SU-DHL-6 (cell line): Measurements from ENCODE around the gene CALN1.

ENCODE experiments used
- H2AFZ ChIP-seq: fragments of 200-600 bp; sonication (generic); 2 replicates; pipeline ENCODE4 v1.6.1; 2014; ENCODE audit warnings: low read depth, mild to moderate bottlenecking, moderate library complexity, mixed read lengths, antibody characterized with exemption, low read length; ENCODE audit not compliant: severe bottlenecking
- H3F3A ChIP-seq: fragments of 200-600 bp; shearing (Covaris generic); 2 replicates; pipeline ENCODE4 v1.6.0; 2016; ENCODE audit warnings: antibody characterized with exemption, mild to moderate bottlenecking; ENCODE audit not compliant: insufficient read depth
- H3K27ac ChIP-seq: fragments of 200-600 bp; sonication (generic); 2 replicates; pipeline ENCODE4 v1.5.1; 2016; ENCODE audit warnings: low read depth, mild to moderate bottlenecking, low read length, moderate library complexity, mixed read lengths
- H3K27me3 ChIP-seq: fragments of 200-600 bp; sonication (generic), shearing (Covaris generic); 2 replicates; pipeline ENCODE4 v1.6.0; 2014; ENCODE audit warnings: mild to moderate bottlenecking, low read length
- H3K36me3 ChIP-seq: fragments of 200-600 bp; sonication (generic); 2 replicates; pipeline ENCODE4 v1.6.1; 2014; ENCODE audit warnings: mild to moderate bottlenecking, low read length, mixed read lengths
- H3K4me2 ChIP-seq: fragments of 300-600, 200-600 bp; shearing (Covaris generic), sonication (generic); 2 replicates; pipeline ENCODE4 v1.6.0; 2014; ENCODE audit warnings: low read length, low read depth, mild to moderate bottlenecking; ENCODE audit not compliant: poor library complexity, severe bottlenecking
- H3K4me3 ChIP-seq: fragments of 200-600 bp; sonication (generic); 2 replicates; pipeline ENCODE4 v1.5.1; 2014; ENCODE audit warnings: antibody characterized with exemption, low read length, mild to moderate bottlenecking, mixed read lengths; ENCODE audit not compliant: insufficient read depth, poor library complexity, severe bottlenecking
- H3K79me2 ChIP-seq: fragments of 200-600 bp; sonication (generic); 2 replicates; pipeline ENCODE4 v1.6.1; 2014; ENCODE audit warnings: mild to moderate bottlenecking, low read length, moderate library complexity; ENCODE audit not compliant: insufficient read depth
- H3K9ac ChIP-seq: fragments of 200-600 bp; sonication (generic); 2 replicates; pipeline ENCODE4 v1.7.0; 2014; ENCODE audit warnings: mild to moderate bottlenecking, low read length
- H3K9me2 ChIP-seq: fragments of 200-600 bp; sonication (generic); replicated peaks from 2 replicates; pipeline ENCODE4 v1.6.1; 2014; ENCODE audit warnings: low read length; ENCODE audit not compliant: insufficient read depth
- H3K9me3 ChIP-seq: fragments of 200-600 bp; sonication (generic); 2 replicates; pipeline ENCODE4 v1.6.1; 2014; ENCODE audit warnings: low read length, mixed read lengths; ENCODE audit not compliant: insufficient read depth
- H4K20me1 ChIP-seq: fragments of 200-600 bp; sonication (generic); 2 replicates; pipeline ENCODE4 v1.6.1; 2014; ENCODE audit warnings: low read depth, mild to moderate bottlenecking, antibody characterized with exemption, low read length, moderate library complexity, mixed read lengths
- EZH2phosphoT487 ChIP-seq: fragments of 200-600 bp; sonication (generic), shearing (Covaris generic); conservative IDR thresholded peaks from 2 replicates; pipeline ENCODE4 v1.6.1; 2018; ENCODE audit warnings: mild to moderate bottlenecking, antibody characterized with exemption, low read length, moderate library complexity, mixed read lengths
- TF ChIP-seq, protein P1 (sequence below): fragments of 200-600 bp; sonication (generic); IDR thresholded peaks from one replicate; pipeline ENCODE4 v1.5.1; 2017; ENCODE audit warnings: antibody characterized with exemption, mild to moderate bottlenecking, low read length, moderate library complexity; ENCODE audit not compliant: insufficient read depth, poor library complexity, severe bottlenecking

Gene CALN1

DNA sequence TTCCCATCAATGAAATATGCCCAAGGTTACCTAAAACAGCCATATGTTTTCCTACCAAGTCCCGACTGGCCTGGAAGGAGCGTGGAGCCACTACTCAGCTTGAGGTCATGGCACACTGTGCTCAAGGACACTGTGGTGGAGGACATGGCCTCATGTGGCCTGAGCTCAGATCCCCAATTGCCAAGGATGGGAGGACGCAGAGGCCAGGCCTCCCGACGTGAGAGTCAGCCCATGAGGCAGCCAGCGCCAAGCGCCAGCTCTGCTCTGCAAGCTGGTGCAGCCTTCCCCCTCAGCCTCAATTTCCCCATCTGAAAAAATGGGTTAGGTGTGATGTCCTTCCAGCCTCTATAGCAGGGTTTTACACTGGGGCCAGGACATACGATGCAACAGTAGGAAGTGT is 302.6 kb downstream of the CALN1 start:
- Histone ChIP-seq H3K27me3 (no peaks in the 10 kb centered on the region), H4K20me1 (no peaks in the 10 kb centered on the region), H3F3A (no peaks in the 10 kb centered on the region), H3K9me3 (no peaks in the 10 kb centered on the region), H3K4me2 (no peak overlapping the region), H3K79me2 (no peaks in the 10 kb centered on the region), H3K9ac (no peak overlapping the region), H3K4me3 (no peak overlapping the region), H3K27ac (no peak overlapping the region), H3K36me3 (no peaks in the 10 kb centered on the region), H2AFZ (no peak overlapping the region), H3K9me2 (no peaks in the 10 kb centered on the region)
- TF ChIP-seq, protein P1, sequence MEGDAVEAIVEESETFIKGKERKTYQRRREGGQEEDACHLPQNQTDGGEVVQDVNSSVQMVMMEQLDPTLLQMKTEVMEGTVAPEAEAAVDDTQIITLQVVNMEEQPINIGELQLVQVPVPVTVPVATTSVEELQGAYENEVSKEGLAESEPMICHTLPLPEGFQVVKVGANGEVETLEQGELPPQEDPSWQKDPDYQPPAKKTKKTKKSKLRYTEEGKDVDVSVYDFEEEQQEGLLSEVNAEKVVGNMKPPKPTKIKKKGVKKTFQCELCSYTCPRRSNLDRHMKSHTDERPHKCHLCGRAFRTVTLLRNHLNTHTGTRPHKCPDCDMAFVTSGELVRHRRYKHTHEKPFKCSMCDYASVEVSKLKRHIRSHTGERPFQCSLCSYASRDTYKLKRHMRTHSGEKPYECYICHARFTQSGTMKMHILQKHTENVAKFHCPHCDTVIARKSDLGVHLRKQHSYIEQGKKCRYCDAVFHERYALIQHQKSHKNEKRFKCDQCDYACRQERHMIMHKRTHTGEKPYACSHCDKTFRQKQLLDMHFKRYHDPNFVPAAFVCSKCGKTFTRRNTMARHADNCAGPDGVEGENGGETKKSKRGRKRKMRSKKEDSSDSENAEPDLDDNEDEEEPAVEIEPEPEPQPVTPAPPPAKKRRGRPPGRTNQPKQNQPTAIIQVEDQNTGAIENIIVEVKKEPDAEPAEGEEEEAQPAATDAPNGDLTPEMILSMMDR: no peak
- no peak for TF ChIP-seq EZH2phosphoT487

DNA sequence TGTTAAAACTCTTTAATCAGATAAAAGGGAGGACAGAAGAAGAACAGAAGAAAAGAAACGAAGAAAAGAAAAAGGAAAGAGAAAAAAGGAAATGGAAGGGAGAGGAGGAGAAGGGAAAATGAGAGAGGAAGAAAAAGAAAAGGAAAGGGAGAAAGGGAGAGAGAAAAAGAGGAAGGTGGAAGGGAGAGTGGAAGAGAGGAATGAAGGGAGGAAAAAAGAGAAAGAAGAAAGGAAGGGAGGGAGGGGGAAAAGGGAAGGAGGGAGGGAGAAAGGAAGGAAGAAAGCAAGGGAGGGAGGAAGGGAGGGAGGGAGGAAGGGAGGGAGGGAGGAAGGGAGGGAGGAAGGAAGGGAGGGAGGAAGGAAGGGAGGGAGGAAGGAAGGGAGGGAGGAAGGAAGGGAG is 305.7 kb downstream of the CALN1 start:
- Histone ChIP-seq H3K9ac (no peak overlapping the region), H3K9me2 (no peaks in the 10 kb centered on the region), H3K4me3 (no peak overlapping the region), H3K27ac (no peak overlapping the region), H3K79me2 (no peaks in the 10 kb centered on the region), H2AFZ (no peak overlapping the region), H4K20me1 (no peaks in the 10 kb centered on the region), H3K27me3 (no peaks in the 10 kb centered on the region), H3K4me2 (no peak overlapping the region), H3K9me3 (no peaks in the 10 kb centered on the region), H3K36me3 (no peaks in the 10 kb centered on the region), H3F3A (no peaks in the 10 kb centered on the region)
- TF ChIP-seq, protein P1: no peak

DNA sequence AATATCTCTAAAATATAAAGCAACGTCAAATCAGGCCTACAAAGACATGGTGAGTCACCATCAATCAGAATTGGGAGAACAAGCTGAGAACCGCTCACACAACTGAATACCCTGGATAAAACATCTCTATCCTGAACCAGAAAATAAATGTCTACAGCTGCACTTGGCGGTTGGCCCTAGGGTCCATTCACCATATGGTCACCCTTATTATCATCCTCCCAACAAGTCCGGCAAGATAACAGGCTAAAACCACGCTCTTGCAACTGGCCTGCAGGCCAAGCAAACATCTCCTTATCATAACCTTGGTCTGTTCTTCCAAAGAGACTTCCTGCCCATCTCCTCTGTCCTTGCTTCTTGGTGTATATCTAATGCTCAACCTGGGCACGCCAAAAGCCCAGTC is 310.7 kb downstream of the CALN1 start:
- Histone ChIP-seq H3K79me2 (no peaks in the 10 kb centered on the region), H3K27me3 (no peaks in the 10 kb centered on the region), H4K20me1 (no peaks in the 10 kb centered on the region), H2AFZ (no peak overlapping the region), H3K4me3 (no peak overlapping the region), H3K27ac (no peak overlapping the region), H3K9me2 (no peaks in the 10 kb centered on the region), H3K9me3 (no peaks in the 10 kb centered on the region), H3K36me3 (no peaks in the 10 kb centered on the region), H3F3A (no peaks in the 10 kb centered on the region), H3K4me2 (no peak overlapping the region), H3K9ac (no peak overlapping the region)
- TF ChIP-seq EZH2phosphoT487: no peak
- TF ChIP-seq, protein P1: no peak

DNA sequence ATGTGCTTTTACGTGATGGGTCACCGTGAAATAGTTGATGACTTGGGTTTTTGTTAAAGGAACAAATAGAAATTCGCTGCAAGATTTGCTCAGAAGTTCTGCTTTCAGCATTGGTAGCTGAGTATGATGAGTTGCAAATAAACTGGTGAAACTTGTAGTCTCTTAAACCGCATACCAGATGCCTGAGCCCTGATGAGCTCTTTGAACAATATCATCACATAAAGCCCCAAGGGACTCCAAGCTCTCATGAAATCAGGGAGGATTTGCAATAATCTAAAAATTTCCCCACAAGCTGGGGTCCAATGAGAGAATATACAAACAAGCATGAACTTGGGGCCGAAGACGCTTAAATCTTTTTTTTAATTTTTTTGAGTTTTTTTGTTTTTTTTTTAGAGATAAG is 312.4 kb downstream of the CALN1 start:
- Histone ChIP-seq H3K4me2 (no peak overlapping the region), H3F3A (no peaks in the 10 kb centered on the region), H3K9me3 (no peaks in the 10 kb centered on the region), H4K20me1 (no peaks in the 10 kb centered on the region), H3K9ac (no peak overlapping the region), H2AFZ (no peak overlapping the region), H3K36me3 (no peaks in the 10 kb centered on the region), H3K9me2 (no peaks in the 10 kb centered on the region), H3K27me3 (no peaks in the 10 kb centered on the region), H3K4me3 (no peak overlapping the region), H3K27ac (no peak overlapping the region), H3K79me2 (no peaks in the 10 kb centered on the region)
- no peak for TF ChIP-seq EZH2phosphoT487
- TF ChIP-seq, protein P1: no peak
